Fibroblast of skin of left quadriceps (primary cell): ENCODE results near the gene MEGF11.

ENCODE experiments used
- DNase-seq, 2 experiments: peaks; one replicate each; pipeline ENCODE4 v3.0.0-alpha.2; 2013; ENCODE audit warnings: low read depth in 2 of 2

MEGF11 gene

GRCh38 chr15:66170716-66171115 lies 82.8 kb downstream of the MEGF11 start:
- DNase-seq = no peak

GRCh38 chr15:66170042-66170441 lies 83.5 kb downstream of the MEGF11 start:
- DNase-seq = no peak

- no peak for DNase-seq
These were observed 83.9 kb downstream of the MEGF11 start for GRCh38 chr15:66169625-66170024.

GRCh38 chr15:66169023-66169422 lies 84.5 kb downstream of the MEGF11 start:
- DNase-seq = no peak

GRCh38 chr15:66167854-66168253 lies 85.7 kb downstream of the MEGF11 start:
- DNase-seq = no peak

GRCh38 chr15:66165856-66166255 lies 87.7 kb downstream of the MEGF11 start:
- DNase-seq = no peak

- no peak for DNase-seq
These were observed 88.8 kb downstream of the MEGF11 start for GRCh38 chr15:66164788-66165187.

- no peak for DNase-seq
These were observed 90.0 kb downstream of the MEGF11 start for GRCh38 chr15:66163553-66163952.

- no peak for DNase-seq
These were observed 91.3 kb downstream of the MEGF11 start for GRCh38 chr15:66162286-66162685.

- DNase-seq = no peak
These were observed 91.9 kb downstream of the MEGF11 start for GRCh38 chr15:66161575-66162118.

GRCh38 chr15:66161108-66161507 lies 92.4 kb downstream of the MEGF11 start:
- no peak for DNase-seq

- no peak for DNase-seq
These were observed 96.0 kb downstream of the MEGF11 start for GRCh38 chr15:66157507-66157906.

- DNase-seq = no peak
These were observed 97.1 kb downstream of the MEGF11 start for GRCh38 chr15:66156310-66156975.

GRCh38 chr15:66155065-66155464 lies 98.5 kb downstream of the MEGF11 start:
- DNase-seq = no peak

GRCh38 chr15:66154581-66154980 lies 99.0 kb downstream of the MEGF11 start:
- DNase-seq = no peak

- no peak for DNase-seq
These were observed 99.8 kb downstream of the MEGF11 start for GRCh38 chr15:66153549-66154415.

- DNase-seq = no peak
These were observed 100.9 kb downstream of the MEGF11 start for GRCh38 chr15:66152650-66153049.

GRCh38 chr15:66151809-66152208 lies 101.7 kb downstream of the MEGF11 start:
- DNase-seq = no peak

GRCh38 chr15:66149871-66150270 lies 103.7 kb downstream of the MEGF11 start:
- no peak for DNase-seq

- no peak for DNase-seq
These were observed 105.4 kb downstream of the MEGF11 start for GRCh38 chr15:66148187-66148586.

GRCh38 chr15:66147440-66147839 lies 106.1 kb downstream of the MEGF11 start:
- no peak for DNase-seq

GRCh38 chr15:66145726-66146182 lies 107.8 kb downstream of the MEGF11 start:
- no peak for DNase-seq
